Measurements from ENCODE around the gene HS3ST2. TPM values are rescaled to one million over a fixed set of nuclear protein-coding genes. Genes with fewer than 3 reads are reported as not detected.

HS3ST2 gene
- total and polyA plus RNA-seq, 8 donors, result 0.10 to 2.7 (median 0.40) TPM; not detected in 2

- WGBS, 5 donors, result 35 to 55% (median 47%) methylated on average over 3 of the region's 3 CpGs
- no peaks in the 10 kb centered on the region for H3K4me1 ChIP-seq
- no peak for TF ChIP-seq POLR2AphosphoS5 (IDR thresholded peaks at IDR 0.05)
- no peak for TF ChIP-seq EP300 (IDR thresholded peaks at IDR 0.05)
- TF ChIP-seq CTCF (IDR thresholded peaks at IDR 0.05), result no peak
- TF ChIP-seq POLR2A (IDR thresholded peaks at IDR 0.05), result no peak
- H3K36me3 ChIP-seq, result no peaks in the 10 kb centered on the region
- no peak overlapping the region for H3K4me3 ChIP-seq
- DNase-seq, result no peak
- no peaks in the 10 kb centered on the region for H3K9me3 ChIP-seq
- H3K27ac ChIP-seq, result no peak overlapping the region
- peaks cover 0 to 44% (median 0%) of the 10 kb centered on the region in 3 donors for H3K27me3 ChIP-seq
- intact Hi-C loops (cut with DNase I; ENCODE audit: low total_unique reads), result no loop called here
Measured at GRCh38 chr16:22927306-22927705, 113.3 kb downstream of the HS3ST2 start.

GRCh38 chr16:22928882-22929435, 115.0 kb downstream of the HS3ST2 start:
- Histone ChIP-seq H3K4me1 (no peaks in the 10 kb centered on the region), H3K9me3 (no peaks in the 10 kb centered on the region), H3K27ac (no peak overlapping the region), H3K27me3 (peaks cover 0 to 44% (median 0%) of the 10 kb centered on the region in 3 donors), H3K36me3 (no peaks in the 10 kb centered on the region), H3K4me3 (no peak overlapping the region)
- no peak for DNase-seq
- intact Hi-C loops (cut with DNase I; ENCODE audit: low total_unique reads), result no loop called here
- TF ChIP-seq EP300 (IDR thresholded peaks at IDR 0.05) (no peak), POLR2AphosphoS5 (IDR thresholded peaks at IDR 0.05) (no peak), CTCF (IDR thresholded peaks at IDR 0.05) (no peak), POLR2A (IDR thresholded peaks at IDR 0.05) (no peak)
- WGBS, 5 donors, result 33 to 42% (median 36%) methylated on average over 5 of the region's 5 CpGs

- H3K9me3 ChIP-seq, result no peaks in the 10 kb centered on the region
- H3K27ac ChIP-seq, result no peak overlapping the region
- H3K36me3 ChIP-seq, result no peaks in the 10 kb centered on the region
- H3K27me3 ChIP-seq, result peaks cover 0 to 45% (median 0%) of the 10 kb centered on the region in 3 donors
- H3K4me1 ChIP-seq, result no peaks in the 10 kb centered on the region
- no peak overlapping the region for H3K4me3 ChIP-seq
- DNase-seq, result no peak
- TF ChIP-seq EP300 (IDR thresholded peaks at IDR 0.05) (no peak), POLR2A (IDR thresholded peaks at IDR 0.05) (no peak), CTCF (IDR thresholded peaks at IDR 0.05) (no peak), POLR2AphosphoS5 (IDR thresholded peaks at IDR 0.05) (no peak)
- intact Hi-C loops (cut with DNase I; ENCODE audit: low total_unique reads), result no loop called here
- 42 to 61% (median 54%) methylated on average over 3 of the region's 3 CpGs for WGBS, 5 donors
Measured at GRCh38 chr16:22929461-22929860, 115.5 kb downstream of the HS3ST2 start.

GRCh38 chr16:22932032-22932771, 118.2 kb downstream of the HS3ST2 start:
- TF ChIP-seq POLR2AphosphoS5 (IDR thresholded peaks at IDR 0.05) (no peak), POLR2A (IDR thresholded peaks at IDR 0.05) (no peak), EP300 (IDR thresholded peaks at IDR 0.05) (no peak), CTCF (IDR thresholded peaks at IDR 0.05) (no peak)
- H3K27me3 ChIP-seq, result peaks cover 0 to 42% (median 0%) of the 10 kb centered on the region in 3 donors
- no peak for DNase-seq
- 34 to 48% (median 39%) methylated on average over 8 of the region's 8 CpGs for WGBS, 5 donors
- H3K36me3 ChIP-seq, result no peaks in the 10 kb centered on the region
- H3K4me3 ChIP-seq, result no peak overlapping the region
- intact Hi-C loops (cut with DNase I; ENCODE audit: low total_unique reads), result no loop called here
- no peak overlapping the region for H3K27ac ChIP-seq
- no peaks in the 10 kb centered on the region for H3K9me3 ChIP-seq
- no peaks in the 10 kb centered on the region for H3K4me1 ChIP-seq

Measured in stomach (tissue), 9 donors.